OCI-LY7 (cell line): Measurements from ENCODE around the gene SLC45A1. TPM values are rescaled to one million over a fixed set of nuclear protein-coding genes. Genes with fewer than 3 reads are reported as not detected.

Experiments
- BruUV-seq: library from RNA; stranded (reverse); fragments of 400-500 nt; replicated peaks from 2 replicates; lab custom pipeline; 2021; lab: Mats Ljungman, UMichigan
- CTCF ChIA-PET: fragments of 300-600 bp; sonication (Branson Sonifier 250); formaldehyde crosslinking; loops from one replicate; lab custom pipeline; 2022; ENCODE audit warnings: antibody characterized with exemption; ENCODE audit not compliant: unreplicated experiment; lab: Charles Lee
- POLR2A ChIA-PET: fragments of 300-600 bp; sonication (Branson Sonifier 250); formaldehyde crosslinking; loops from one replicate; lab custom pipeline; 2022; ENCODE audit warnings: antibody characterized with exemption; lab: Charles Lee
- DNase-seq: peaks from one replicate; pipeline ENCODE4 v3.0.0-alpha.2; 2015; ENCODE audit warnings: low spot score
- H2AFZ ChIP-seq: fragments of 200-600 bp; sonication (generic), shearing (Covaris generic); 2 replicates; pipeline ENCODE4 v1.6.1; 2014; ENCODE audit warnings: mild to moderate bottlenecking, antibody characterized with exemption, low read length, moderate library complexity
- H3K27ac ChIP-seq: fragments of 200-600 bp; sonication (generic); 2 replicates; pipeline ENCODE4 v1.5.1; 2014; ENCODE audit warnings: mixed run types, low read depth, mild to moderate bottlenecking, moderate library complexity, low read length, inconsistent platforms; ENCODE audit not compliant: poor library complexity, severe bottlenecking
- H3K36me3 ChIP-seq: fragments of 200-600 bp; sonication (generic); 2 replicates; pipeline ENCODE4 v1.6.1; 2014; ENCODE audit warnings: mild to moderate bottlenecking, antibody characterized with exemption, low read length, moderate library complexity, mixed read lengths; ENCODE audit not compliant: insufficient read depth
- H3K4me1 ChIP-seq: fragments of 200-600 bp; sonication (generic); 2 replicates; pipeline ENCODE4 v1.5.1; 2014; ENCODE audit warnings: mild to moderate bottlenecking, low read length; ENCODE audit not compliant: insufficient read depth, poor library complexity, severe bottlenecking
- H3K4me2 ChIP-seq: fragments of 200-600 bp; sonication (generic); 2 replicates; pipeline ENCODE4 v1.6.1; 2014; ENCODE audit warnings: mild to moderate bottlenecking, low read length
- H3K4me3 ChIP-seq: fragments of 200-600 bp; sonication (generic); 2 replicates; pipeline ENCODE4 v1.5.1; 2014; ENCODE audit warnings: mild to moderate bottlenecking, low read depth, low read length; ENCODE audit not compliant: poor library complexity, severe bottlenecking
- H3K79me2 ChIP-seq: fragments of 200-600 bp; sonication (generic); 2 replicates; pipeline ENCODE4 v1.6.1; 2016; ENCODE audit warnings: low read depth, mild to moderate bottlenecking, low read length, moderate library complexity, mixed read lengths; ENCODE audit not compliant: insufficient read depth
- H3K9me2 ChIP-seq: fragments of 200-600 bp; sonication (generic); 2 replicates; pipeline ENCODE4 v1.6.1; 2016; ENCODE audit warnings: mild to moderate bottlenecking, low read length, mixed read lengths; ENCODE audit not compliant: insufficient read depth
- H3K9me3 ChIP-seq: fragments of 200-600 bp; sonication (generic); 2 replicates; pipeline ENCODE4 v1.6.1; 2014; ENCODE audit warnings: mild to moderate bottlenecking, mixed run types, low read length, mixed read lengths
- H4K20me1 ChIP-seq: fragments of 200-600 bp; sonication (generic); 2 replicates; pipeline ENCODE4 v1.6.1; 2014; ENCODE audit warnings: mild to moderate bottlenecking, antibody characterized with exemption, low read length, moderate library complexity, mixed read lengths; ENCODE audit not compliant: insufficient read depth
- CTCF ChIP-seq: fragments of 200-600 bp; sonication (generic); conservative IDR thresholded peaks from 2 replicates; pipeline ENCODE4 v1.5.1; 2014; ENCODE audit warnings: mild to moderate bottlenecking, antibody characterized with exemption, low read length, moderate library complexity, mixed read lengths
- EZH2phosphoT487 ChIP-seq: fragments of 200-600 bp; sonication (generic); IDR thresholded peaks from 2 replicates; pipeline ENCODE4 v1.6.1; 2018; ENCODE audit warnings: low read depth, borderline replicate concordance, mild to moderate bottlenecking, mixed run types, antibody characterized with exemption, low read length, moderate library complexity, mixed read lengths
- intact Hi-C: fragments of 100-400 bp; cut with micrococcal nuclease; formaldehyde crosslinking; loops from one replicate; pipeline ENCODE4 v1.10.0; 2022; ENCODE audit not compliant: unreplicated experiment
- total RNA-seq, 2 experiments: library from RNA; depleted of rRNA in 1 of 2; stranded (reverse); fragments of >200 nt in 1 of 2; shearing (Covaris generic) in 1 of 2; gene quantifications; 2 replicates each; pipeline ENCODE4 v1.2.3, GENCODE V29; 2014 to 2022

Gene SLC45A1
- total RNA-seq, 2 experiments from 2014 or later = not detected

GRCh38 chr1:8352471-8352845 lies 34.5 kb downstream of the SLC45A1 start:
- no peaks in the 10 kb centered on the region; the same call in 1 of the 2 replicates for H4K20me1 ChIP-seq
- H3K79me2 ChIP-seq = no peaks in the 10 kb centered on the region
- intact Hi-C loops = loop anchor here (10.0 kb wide), 1 partner anchor 372 kb away; no protein-coding TSS in a partner anchor
- no peaks in the 10 kb centered on the region for H3K9me3 ChIP-seq
- peaks cover 54% of the 10 kb centered on the region for H3K36me3 ChIP-seq
- DNase-seq = no peak
- POLR2A ChIA-PET = interaction anchor here (0.6 to 0.8 kb wide), 2 partner anchors 18 to 137 kb away, joined by 3 read pairs; no protein-coding TSS in a partner anchor
- no peaks in the 10 kb centered on the region for H3K9me2 ChIP-seq
- no peak overlapping the region for H3K4me2 ChIP-seq
- H3K4me1 ChIP-seq = no peaks in the 10 kb centered on the region
- no TSS peak for BruUV-seq
- H2AFZ ChIP-seq = no peak overlapping the region
- CTCF ChIA-PET = no interaction called here
- TF ChIP-seq EZH2phosphoT487 (no peak), CTCF (no peak)
- no peak overlapping the region for H3K4me3 ChIP-seq
- no peak overlapping the region for H3K27ac ChIP-seq

- no peak for DNase-seq
- CTCF ChIA-PET = no interaction called here
- no peak overlapping the region for H3K4me3 ChIP-seq
- no peak overlapping the region for H3K4me2 ChIP-seq
- no peak overlapping the region for H3K27ac ChIP-seq
- intact Hi-C loops = loop anchor here (10.0 kb wide), 1 partner anchor 372 kb away; no protein-coding TSS in a partner anchor
- TF ChIP-seq EZH2phosphoT487 (no peak), CTCF (no peak)
- H3K9me3 ChIP-seq = no peaks in the 10 kb centered on the region
- no peaks in the 10 kb centered on the region for H3K9me2 ChIP-seq
- POLR2A ChIA-PET = interaction anchor here (0.6 kb wide), 1 partner anchor 137 kb away, joined by 3 read pairs; no protein-coding TSS in a partner anchor
- H4K20me1 ChIP-seq = no peaks in the 10 kb centered on the region; the same call in 1 of the 2 replicates
- no peaks in the 10 kb centered on the region for H3K79me2 ChIP-seq
- peaks cover 61% of the 10 kb centered on the region for H3K36me3 ChIP-seq
- no peaks in the 10 kb centered on the region for H3K4me1 ChIP-seq
- no peak overlapping the region for H2AFZ ChIP-seq
- BruUV-seq = no TSS peak
These were observed 35.2 kb downstream of the SLC45A1 start for GRCh38 chr1:8352886-8353785.

- Histone ChIP-seq H3K4me1 (no peaks in the 10 kb centered on the region), H3K4me3 (no peak overlapping the region), H3K27ac (no peak overlapping the region), H3K9me3 (no peaks in the 10 kb centered on the region), H3K9me2 (no peaks in the 10 kb centered on the region), H4K20me1 (no peaks in the 10 kb centered on the region; the same call in 1 of the 2 replicates), H3K36me3 (peaks cover 70% of the 10 kb centered on the region), H3K4me2 (no peak overlapping the region), H3K79me2 (no peaks in the 10 kb centered on the region), H2AFZ (no peak overlapping the region)
- ChIA-PET CTCF (no interaction called here), POLR2A (no interaction called here)
- no TSS peak for BruUV-seq
- TF ChIP-seq CTCF (no peak), EZH2phosphoT487 (no peak)
- intact Hi-C loops = loop anchor here (10.0 kb wide), 1 partner anchor 371 kb away; no protein-coding TSS in a partner anchor
- DNase-seq = no peak
These were observed 36.1 kb downstream of the SLC45A1 start for GRCh38 chr1:8354038-8354437.
